ENCODE results near the gene MBTPS1. TPM values are rescaled to one million over a fixed set of nuclear protein-coding genes. Genes with fewer than 3 reads are reported as not detected.

MBTPS1 gene
- total and polyA plus RNA-seq, 7 donors, result 13.6 to 83.6 (median 69.3) TPM

DNA sequence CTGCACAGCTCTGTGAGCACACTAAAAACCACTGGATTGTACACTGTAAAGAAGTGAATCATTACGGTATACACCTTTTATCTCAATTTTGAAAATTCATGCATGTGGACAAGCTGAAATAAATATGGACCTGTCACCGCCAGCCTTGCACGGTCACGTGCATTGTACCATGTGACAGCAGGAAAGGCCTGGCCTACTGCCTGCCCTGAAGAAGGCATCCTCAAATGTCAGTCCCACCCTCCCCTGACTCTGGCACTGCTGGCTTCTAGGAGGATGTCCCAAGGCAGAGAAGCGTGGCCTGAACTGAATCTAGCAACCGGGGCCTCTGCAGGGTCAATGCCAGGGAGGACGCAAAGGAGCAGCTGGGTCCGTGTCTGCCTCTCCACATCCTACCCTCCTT is 108.8 kb downstream of the MBTPS1 start:
- Histone ChIP-seq H3K27ac (no peak overlapping the region), H3K36me3 (no peaks in the 10 kb centered on the region), H3K4me1 (no peaks in the 10 kb centered on the region), H3K4me3 (no peak overlapping the region), H3K9me3 (no peaks in the 10 kb centered on the region), H3K27me3 (peaks cover 0 to 8% (median 0%) of the 10 kb centered on the region in 3 donors)
- intact Hi-C loops (cut with DNase I), result no loop called here
- no peak for TF ChIP-seq EP300 (IDR thresholded peaks at IDR 0.05)
- no peak for TF ChIP-seq POLR2AphosphoS5 (IDR thresholded peaks at IDR 0.05)
- TF ChIP-seq, protein P1, sequence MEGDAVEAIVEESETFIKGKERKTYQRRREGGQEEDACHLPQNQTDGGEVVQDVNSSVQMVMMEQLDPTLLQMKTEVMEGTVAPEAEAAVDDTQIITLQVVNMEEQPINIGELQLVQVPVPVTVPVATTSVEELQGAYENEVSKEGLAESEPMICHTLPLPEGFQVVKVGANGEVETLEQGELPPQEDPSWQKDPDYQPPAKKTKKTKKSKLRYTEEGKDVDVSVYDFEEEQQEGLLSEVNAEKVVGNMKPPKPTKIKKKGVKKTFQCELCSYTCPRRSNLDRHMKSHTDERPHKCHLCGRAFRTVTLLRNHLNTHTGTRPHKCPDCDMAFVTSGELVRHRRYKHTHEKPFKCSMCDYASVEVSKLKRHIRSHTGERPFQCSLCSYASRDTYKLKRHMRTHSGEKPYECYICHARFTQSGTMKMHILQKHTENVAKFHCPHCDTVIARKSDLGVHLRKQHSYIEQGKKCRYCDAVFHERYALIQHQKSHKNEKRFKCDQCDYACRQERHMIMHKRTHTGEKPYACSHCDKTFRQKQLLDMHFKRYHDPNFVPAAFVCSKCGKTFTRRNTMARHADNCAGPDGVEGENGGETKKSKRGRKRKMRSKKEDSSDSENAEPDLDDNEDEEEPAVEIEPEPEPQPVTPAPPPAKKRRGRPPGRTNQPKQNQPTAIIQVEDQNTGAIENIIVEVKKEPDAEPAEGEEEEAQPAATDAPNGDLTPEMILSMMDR (IDR thresholded peaks at IDR 0.05), result no peak
- no peak for TF ChIP-seq POLR2A (IDR thresholded peaks at IDR 0.05)
- 68 to 74% methylated on average over 8 of the region's 8 CpGs for WGBS, 2 donors
- no peak for DNase-seq

DNA sequence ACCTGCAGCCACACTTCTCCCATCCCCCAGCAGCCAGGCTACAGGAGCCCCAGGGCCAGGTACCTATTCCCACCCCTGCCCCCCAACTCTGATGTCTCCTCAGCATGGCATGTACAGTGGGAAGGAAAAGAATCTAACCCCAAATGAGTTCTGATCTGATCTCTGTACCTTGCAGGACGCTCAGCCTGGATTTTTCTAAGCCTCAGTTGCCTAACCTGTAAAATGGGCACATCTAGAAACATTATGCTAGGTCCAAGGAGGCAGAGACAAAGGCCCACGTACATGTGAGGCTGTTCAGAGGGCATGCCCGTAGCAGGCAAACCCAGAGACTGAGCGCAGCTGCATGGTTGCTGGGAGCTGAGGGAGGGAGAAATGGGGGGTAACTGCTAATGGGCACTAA is 109.2 kb downstream of the MBTPS1 start:
- no peak overlapping the region for H3K4me3 ChIP-seq
- no peaks in the 10 kb centered on the region for H3K36me3 ChIP-seq
- WGBS, 2 donors, result 73 to 81% methylated on average over 4 of the region's 4 CpGs
- H3K4me1 ChIP-seq, result no peaks in the 10 kb centered on the region
- no peaks in the 10 kb centered on the region for H3K9me3 ChIP-seq
- peaks cover 0 to 8% (median 0%) of the 10 kb centered on the region in 3 donors for H3K27me3 ChIP-seq
- no peak overlapping the region for H3K27ac ChIP-seq
- TF ChIP-seq EP300 (IDR thresholded peaks at IDR 0.05) (no peak), POLR2AphosphoS5 (IDR thresholded peaks at IDR 0.05) (no peak), POLR2A (IDR thresholded peaks at IDR 0.05) (no peak)
- TF ChIP-seq, protein P1 (IDR thresholded peaks at IDR 0.05), result no peak
- no peak for DNase-seq
- intact Hi-C loops (cut with DNase I), result no loop called here

DNA sequence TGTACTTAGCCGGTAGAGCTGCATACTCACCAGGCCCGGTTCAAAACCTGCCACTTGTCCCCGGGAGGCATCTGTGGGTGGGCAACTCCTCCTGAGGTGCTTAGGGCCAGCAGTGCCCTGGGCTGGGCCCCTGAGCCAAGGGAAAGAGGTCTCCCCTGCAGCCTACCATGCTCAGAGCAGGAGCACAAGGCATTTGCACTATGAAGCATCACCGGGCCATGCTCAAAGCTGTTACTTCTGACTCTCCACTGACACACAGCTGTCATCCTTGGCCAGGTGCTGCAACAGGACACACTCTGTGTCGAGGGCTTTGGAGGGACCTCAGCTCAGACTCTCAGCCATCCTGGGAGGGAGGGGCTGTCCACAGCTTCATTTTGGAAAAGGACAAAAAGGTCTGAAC is 111.4 kb downstream of the MBTPS1 start:
- Histone ChIP-seq H3K27ac (no peak overlapping the region), H3K27me3 (peaks cover 0 to 20% (median 0%) of the 10 kb centered on the region in 3 donors), H3K4me1 (no peaks in the 10 kb centered on the region), H3K4me3 (no peak overlapping the region), H3K36me3 (no peaks in the 10 kb centered on the region), H3K9me3 (no peaks in the 10 kb centered on the region)
- no peak for DNase-seq
- WGBS, 2 donors, result 68 to 79% methylated on average over 5 of the region's 5 CpGs
- intact Hi-C loops (cut with DNase I), result no loop called here
- TF ChIP-seq POLR2A (IDR thresholded peaks at IDR 0.05) (no peak), POLR2AphosphoS5 (IDR thresholded peaks at IDR 0.05) (no peak), EP300 (IDR thresholded peaks at IDR 0.05) (no peak)
- TF ChIP-seq, protein P1 (IDR thresholded peaks at IDR 0.05), result no peak

DNA sequence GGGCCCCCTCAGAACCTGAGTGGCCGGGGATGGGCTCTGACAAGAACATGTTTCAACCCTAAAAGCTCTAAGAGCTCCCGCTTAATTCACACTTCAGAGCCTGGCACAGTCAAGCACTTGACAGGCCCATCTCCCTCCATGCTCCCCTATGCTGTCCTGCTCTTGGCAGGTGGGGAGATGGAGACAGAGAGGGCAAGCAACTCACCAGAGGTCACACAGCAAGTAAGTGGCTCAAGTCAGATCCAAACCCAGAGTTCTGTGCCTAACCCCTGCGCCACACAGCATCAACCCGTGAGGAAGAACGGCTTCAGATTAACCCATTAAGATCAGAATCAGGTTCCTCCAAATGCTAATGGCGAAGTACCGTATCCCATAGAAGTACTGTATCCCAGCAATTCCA is 112.3 kb downstream of the MBTPS1 start:
- H3K4me3 ChIP-seq, result no peak overlapping the region
- no peak overlapping the region for H3K27ac ChIP-seq
- no peak for TF ChIP-seq POLR2A (IDR thresholded peaks at IDR 0.05)
- TF ChIP-seq POLR2AphosphoS5 (IDR thresholded peaks at IDR 0.05), result no peak
- no peak for TF ChIP-seq EP300 (IDR thresholded peaks at IDR 0.05)
- TF ChIP-seq, protein P1 (IDR thresholded peaks at IDR 0.05), result no peak
- 71 to 86% methylated on average over 7 of the region's 7 CpGs for WGBS, 2 donors
- intact Hi-C loops (cut with DNase I), result no loop called here
- no peaks in the 10 kb centered on the region for H3K9me3 ChIP-seq
- peaks cover 0 to 21% (median 1%) of the 10 kb centered on the region in 3 donors for H3K27me3 ChIP-seq
- no peak for DNase-seq
- no peaks in the 10 kb centered on the region for H3K4me1 ChIP-seq
- H3K36me3 ChIP-seq, result no peaks in the 10 kb centered on the region

Small RNAs within 50 kb of the gene (small RNA-seq; reads per million reads assigned to genes)
- 0 reads per million in 3 donors for gene RNA5SP432

Other genes starting within 250 kb of the MBTPS1 start
- gene MLYCD, start 217.8 kb downstream of the MBTPS1 start, total RNA-seq, result 10 to 100 TPM in 3 of 4 donors, 1 to 10 TPM in 1; 9.3 to 16.3 (median 10.8) TPM
- gene MLYCD, start 217.8 kb downstream of the MBTPS1 start, polyA plus RNA-seq, result 1 to 10 TPM; 1.8 to 5.4 (median 3.0) TPM
- 1 to 10 TPM; 3.6 to 5.4 (median 4.3) TPM for gene OSGIN1, start 163.7 kb downstream of the MBTPS1 start, total RNA-seq
- 1 to 10 TPM; 6.6 to 9.9 (median 8.1) TPM for gene OSGIN1, start 163.7 kb downstream of the MBTPS1 start, polyA plus RNA-seq
- 1 to 10 TPM in 2 of 4 donors, not detected in 2; 1.8 to 3.1 TPM for gene NECAB2, start 148.7 kb downstream of the MBTPS1 start, total RNA-seq
- gene NECAB2, start 148.7 kb downstream of the MBTPS1 start, polyA plus RNA-seq, result under 1 TPM in 1 of 3 donors, not detected in 2; 0.34 TPM
- gene SLC38A8, start 74.1 kb downstream of the MBTPS1 start, total RNA-seq, result not detected
- not detected for gene SLC38A8, start 74.1 kb downstream of the MBTPS1 start, polyA plus RNA-seq
- gene HSDL1, start 28.2 kb upstream of the MBTPS1 start, total RNA-seq, result 10 to 100 TPM; 11.4 to 27.8 (median 18.4) TPM
- 1 to 10 TPM; 5.3 to 7.9 (median 6.6) TPM for gene HSDL1, start 28.2 kb upstream of the MBTPS1 start, polyA plus RNA-seq
- gene DNAAF1, start 28.4 kb upstream of the MBTPS1 start, total RNA-seq, result under 1 TPM in 1 of 4 donors, not detected in 3; 0.36 TPM
- gene DNAAF1, start 28.4 kb upstream of the MBTPS1 start, polyA plus RNA-seq, result under 1 TPM in 1 of 3 donors, not detected in 2; 0.15 TPM
- 10 to 100 TPM; 19.6 to 49.0 (median 30.0) TPM for gene TAF1C, start 70.1 kb upstream of the MBTPS1 start, total RNA-seq
- 10 to 100 TPM in 1 of 3 donors, 1 to 10 TPM in 2; 5.4 to 44.7 (median 6.0) TPM for gene TAF1C, start 70.1 kb upstream of the MBTPS1 start, polyA plus RNA-seq
- gene ADAD2, start 74.2 kb upstream of the MBTPS1 start, total RNA-seq, result under 1 TPM in 2 of 4 donors, not detected in 2; 0.36 to 0.83 TPM
- gene ADAD2, start 74.2 kb upstream of the MBTPS1 start, polyA plus RNA-seq, result under 1 TPM in 1 of 3 donors, not detected in 2; 0.29 TPM
- not detected for gene KCNG4, start 123.1 kb upstream of the MBTPS1 start, total RNA-seq
- not detected for gene KCNG4, start 123.1 kb upstream of the MBTPS1 start, polyA plus RNA-seq
- 100 to 1,000 TPM in 2 of 4 donors, 10 to 100 TPM in 2; 15.3 to 173 (median 103) TPM for gene WFDC1, start 177.9 kb upstream of the MBTPS1 start, total RNA-seq
- gene WFDC1, start 177.9 kb upstream of the MBTPS1 start, polyA plus RNA-seq, result 1 to 10 TPM; 3.0 to 6.6 (median 3.7) TPM